ENCODE data around the gene ANKRD10.

ANKRD10 gene

DNA sequence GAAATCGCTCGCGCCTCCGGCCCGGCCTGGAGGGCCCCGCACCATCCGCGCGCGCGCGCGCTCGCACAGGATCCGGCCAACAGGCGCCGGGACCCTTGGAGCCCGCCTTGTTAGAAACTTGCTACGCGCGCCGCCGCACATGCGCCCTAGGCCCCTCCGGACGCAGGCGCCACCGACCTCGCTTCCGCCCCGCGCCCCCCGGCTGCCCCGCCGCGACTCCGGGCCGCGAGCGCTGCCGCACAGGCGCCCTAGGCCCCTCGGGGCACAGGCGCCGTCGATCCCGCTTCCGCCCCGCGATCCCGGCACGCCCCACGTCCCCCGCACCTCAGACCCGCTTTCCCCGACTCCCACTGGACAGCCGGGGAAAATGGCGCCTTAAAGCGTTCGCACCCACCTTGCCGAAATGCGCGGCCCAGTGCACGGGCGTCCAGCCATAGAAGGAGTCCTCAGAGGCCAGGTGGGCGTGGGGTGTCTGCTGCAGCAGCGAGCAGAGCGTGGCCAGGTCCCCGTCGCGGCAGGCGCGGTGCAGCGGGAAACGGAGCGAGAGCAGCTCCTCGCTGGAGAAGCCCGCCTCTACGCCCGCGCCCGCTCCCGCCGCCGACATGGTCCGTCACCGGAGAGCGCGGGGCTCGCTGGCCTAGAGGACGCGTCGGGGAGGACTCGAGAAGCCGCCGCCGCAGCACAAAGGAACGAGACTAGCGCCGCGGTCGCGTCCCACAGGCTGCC is 375 bp downstream of the ANKRD10 start:
- DNase-seq: peak; percentile 94

GRCh38 chr13:110914081-110914330 is 863 bp downstream of the ANKRD10 start:
- no peak for DNase-seq

DNA sequence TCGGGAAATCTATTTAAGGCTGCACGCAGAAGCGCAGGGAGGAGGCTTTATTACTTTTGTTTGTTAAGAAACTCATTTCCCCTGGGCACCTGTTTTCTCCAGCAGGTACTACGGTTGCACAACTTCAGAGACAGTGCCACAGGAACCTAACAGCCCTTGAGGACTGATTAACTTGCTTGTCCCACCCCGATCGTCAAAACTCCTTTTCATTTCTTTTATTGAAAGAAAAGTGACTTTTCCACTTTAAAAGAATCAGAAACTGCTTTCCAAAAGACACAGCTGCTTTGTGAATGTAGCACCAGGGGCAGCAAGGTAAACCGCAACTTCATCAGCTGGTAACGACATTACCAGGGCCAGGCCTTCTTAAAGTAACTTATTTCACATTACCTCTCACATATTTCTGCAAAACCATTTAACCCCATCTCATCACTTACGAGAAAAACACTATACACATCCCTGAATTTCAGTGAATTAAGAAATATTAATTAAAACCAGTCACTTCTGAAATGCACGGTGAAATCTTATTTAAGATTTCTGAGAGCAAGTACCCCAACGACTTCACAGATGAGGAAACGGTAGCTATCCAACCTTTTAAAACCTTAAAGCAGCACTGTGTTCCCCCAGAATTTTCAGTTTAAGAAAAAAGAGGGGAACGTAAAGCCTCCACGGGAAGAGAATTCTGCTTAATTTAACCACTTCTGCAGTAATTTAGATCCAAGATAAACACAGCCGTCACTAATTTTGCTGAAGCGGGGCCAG is 1.4 kb downstream of the ANKRD10 start:
- peak; percentile 43 for DNase-seq

DNA sequence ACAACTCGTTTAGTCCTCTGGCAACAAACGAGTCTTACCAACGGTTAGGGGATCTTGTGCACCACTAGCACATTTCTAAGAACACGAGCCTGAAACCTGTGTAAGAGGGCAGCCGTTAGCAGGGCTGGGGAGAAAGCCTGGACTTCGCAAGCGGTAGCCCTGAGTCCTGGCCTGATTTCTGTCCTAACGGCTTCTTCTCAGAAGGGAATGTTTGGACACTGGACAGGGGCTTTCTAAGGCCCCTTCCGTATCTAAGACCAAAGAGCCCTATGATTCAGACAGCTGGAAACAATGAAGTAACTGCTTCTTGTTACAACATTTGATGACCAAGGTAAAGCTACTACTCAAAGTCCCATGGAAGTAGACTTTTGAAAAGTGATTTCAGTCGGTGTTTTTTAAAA is 2.2 kb downstream of the ANKRD10 start:
- peak; percentile 28 for DNase-seq

GRCh38 chr13:110911880-110912279 is 3.0 kb downstream of the ANKRD10 start:
- DNase-seq: no peak

DNA sequence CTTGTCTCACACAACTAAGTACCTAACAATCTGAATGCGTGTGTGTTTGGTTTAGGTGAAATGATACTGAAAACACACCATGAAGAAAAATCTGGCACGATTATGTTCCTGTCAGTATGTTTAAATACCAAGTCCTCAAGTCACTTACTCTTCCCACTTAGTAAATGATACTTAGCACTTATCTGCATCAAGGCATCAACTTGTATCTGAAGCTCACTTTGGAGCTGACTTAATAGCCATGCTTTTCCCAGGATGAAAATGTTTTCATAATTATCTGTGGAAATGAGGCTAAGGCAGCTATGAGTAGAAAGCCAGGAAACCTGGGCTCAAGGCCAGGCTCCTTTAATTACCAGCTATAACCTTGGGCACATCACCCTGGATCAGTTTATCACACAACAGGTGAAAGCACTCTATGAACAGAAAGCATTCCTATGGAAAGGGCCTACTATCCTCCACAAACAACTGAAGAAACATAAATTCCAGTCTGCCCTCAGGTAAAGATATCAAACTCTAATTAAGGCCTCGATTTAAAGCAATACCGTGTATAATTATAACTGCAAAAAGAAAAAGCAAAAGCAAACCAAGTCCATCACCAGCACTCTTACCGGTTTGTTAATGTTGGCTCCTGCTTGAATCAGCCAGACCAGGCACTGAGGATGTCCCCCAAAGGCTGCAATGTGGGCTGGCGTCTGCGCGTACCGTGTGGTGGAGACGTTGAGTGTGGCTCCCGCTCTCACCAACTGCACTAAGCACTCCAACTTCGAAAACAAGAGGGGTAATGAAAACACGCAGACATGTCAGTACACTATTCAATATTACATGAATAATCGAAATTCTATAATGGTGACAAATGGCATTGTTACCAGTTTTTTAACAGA is 4.6 kb downstream of the ANKRD10 start:
- DNase-seq: no peak

GRCh38 chr13:110907951-110908898 is 6.6 kb downstream of the ANKRD10 start:
- no peak for DNase-seq

DNA sequence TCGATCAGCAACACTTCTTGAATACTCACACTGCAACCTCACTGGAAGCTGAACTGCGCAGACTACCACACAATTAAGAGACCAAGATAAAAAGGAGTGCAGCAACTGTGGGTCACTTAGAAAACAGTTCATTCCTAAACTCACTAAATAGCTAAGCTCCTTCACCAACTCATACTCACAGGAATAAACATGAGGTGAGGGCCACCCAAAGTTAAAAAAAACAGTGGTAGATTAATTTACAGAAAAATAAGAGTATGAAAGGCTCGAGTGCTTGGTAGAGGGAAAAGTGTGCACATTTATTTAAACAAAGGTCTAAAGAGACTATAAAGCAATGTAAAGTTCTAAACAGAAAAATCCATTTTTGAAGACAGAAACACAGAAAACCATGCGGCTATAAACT is 7.6 kb downstream of the ANKRD10 start:
- DNase-seq: no peak

- no peak for DNase-seq
These were observed 10.1 kb downstream of the ANKRD10 start for GRCh38 chr13:110904748-110905147.

DNA sequence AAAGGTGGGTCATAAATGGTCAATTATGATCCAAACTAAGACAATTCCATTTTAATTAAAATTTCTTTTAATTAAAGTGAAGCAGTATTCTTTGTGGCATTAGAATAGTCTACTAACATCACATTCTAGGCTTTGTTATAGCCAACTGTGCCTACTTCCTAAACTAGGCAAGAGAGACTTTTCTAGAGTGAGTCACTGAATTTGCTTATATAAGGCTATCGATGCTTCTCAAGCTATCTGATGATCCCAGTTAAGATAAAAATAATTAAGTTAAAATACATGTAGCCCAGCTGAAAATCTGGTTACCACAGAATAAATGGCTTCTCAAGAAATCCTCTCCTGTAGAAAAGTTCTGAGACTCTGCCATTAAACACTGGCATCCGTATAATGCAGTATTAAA is 12.5 kb downstream of the ANKRD10 start:
- no peak for DNase-seq

GRCh38 chr13:110897521-110897920 is 17.3 kb downstream of the ANKRD10 start:
- DNase-seq: no peak

DNA sequence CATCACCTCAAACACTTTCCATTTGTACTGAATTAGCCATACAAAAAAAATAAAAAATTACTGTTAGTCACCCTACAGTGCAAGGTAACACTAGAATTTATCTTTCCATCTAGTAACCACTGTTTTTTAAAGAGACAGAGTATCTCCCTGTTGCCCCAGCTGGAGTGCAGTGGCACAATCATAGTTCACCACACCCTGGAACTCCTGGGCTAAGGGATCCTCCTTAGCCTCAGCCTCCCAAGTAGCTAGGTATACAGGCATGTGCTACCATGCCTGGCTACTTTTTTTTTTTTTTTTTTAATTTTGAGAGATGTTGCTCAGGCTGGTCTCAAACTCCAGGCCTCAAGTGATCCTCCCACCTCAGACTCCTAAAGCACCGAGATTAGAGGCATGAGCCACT is 17.9 kb downstream of the ANKRD10 start:
- no peak for DNase-seq

DNA sequence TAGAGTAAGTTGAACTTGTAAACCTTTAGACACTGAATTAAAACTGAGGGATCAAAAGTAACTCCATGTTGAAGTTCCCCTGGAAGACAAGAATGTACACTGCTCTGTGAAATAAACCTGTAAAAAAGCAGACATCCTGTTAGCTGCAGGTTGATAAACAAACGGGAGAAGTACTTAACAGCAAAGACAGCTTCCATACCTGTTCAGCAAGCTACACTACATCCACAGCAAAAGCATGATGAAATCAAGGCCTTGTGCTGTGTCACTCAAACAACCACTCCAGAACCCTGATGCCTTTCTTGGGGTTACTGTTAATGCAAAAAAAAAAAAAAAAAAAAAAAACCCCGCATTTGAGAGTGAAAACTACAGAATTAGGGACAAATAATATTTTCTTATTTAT is 20.8 kb downstream of the ANKRD10 start:
- no peak for DNase-seq

DNA sequence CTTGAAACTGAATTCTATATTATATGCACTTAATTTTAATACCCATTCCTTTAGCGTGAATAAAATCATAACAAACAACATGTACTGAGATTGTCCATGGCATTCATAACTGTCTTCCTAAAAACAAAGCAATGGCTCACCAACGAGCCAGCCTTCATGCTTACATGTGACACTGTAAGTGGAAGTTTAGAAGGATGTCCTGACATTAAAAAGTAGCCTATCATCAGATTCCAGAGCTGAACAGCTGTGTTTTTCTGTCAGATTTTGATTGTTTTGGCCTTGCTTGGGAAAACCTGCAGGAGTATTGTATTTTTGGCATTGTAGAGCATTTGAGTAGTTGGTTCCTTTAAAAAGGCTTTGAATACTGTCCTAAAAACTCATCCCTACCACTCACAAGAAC is 21.3 kb downstream of the ANKRD10 start:
- no peak for DNase-seq

DNA sequence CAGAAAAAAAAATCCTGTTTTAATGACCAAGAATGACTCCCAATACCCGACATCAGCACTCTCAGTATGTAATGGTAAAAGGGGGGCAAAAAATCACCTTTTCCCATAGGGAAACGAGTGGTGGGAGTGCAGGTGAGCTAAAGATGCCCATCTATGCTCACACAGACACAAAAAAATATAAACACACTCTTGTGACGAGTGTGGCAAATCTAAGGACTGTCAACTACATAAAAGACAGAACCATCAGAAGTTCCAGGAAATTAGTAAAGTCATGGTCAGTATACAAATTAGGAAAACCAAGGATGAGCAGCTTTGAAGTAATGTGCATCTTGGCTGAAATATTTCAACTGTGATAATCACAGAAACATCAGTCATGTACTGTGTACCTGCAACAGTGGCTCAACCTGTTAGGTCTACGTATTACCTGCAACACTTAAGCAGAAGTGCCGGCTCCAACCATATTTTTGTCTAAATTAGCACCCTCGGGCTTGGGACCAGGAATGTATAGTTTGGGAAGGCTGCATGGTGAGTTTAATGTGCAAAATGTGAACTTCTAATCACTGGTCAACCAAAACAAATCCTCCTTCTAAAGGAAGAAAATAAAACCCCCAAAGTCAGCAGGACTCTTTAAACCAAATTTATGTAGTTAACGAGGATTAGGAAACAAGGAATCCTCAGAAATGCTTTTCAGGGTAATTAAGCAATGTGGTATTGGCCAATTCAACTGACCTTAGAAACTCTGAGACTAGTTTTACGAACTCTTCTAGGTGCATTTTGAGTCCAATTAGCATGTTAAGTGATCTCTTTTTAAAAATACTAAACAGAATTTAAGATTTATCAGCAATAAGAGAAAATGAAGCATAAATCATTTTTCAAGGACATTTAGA is 24.3 kb downstream of the ANKRD10 start:
- peak; percentile 24 for DNase-seq

GRCh38 chr13:110888390-110888789 is 26.5 kb downstream of the ANKRD10 start:
- peak; percentile 7 for DNase-seq

DNA sequence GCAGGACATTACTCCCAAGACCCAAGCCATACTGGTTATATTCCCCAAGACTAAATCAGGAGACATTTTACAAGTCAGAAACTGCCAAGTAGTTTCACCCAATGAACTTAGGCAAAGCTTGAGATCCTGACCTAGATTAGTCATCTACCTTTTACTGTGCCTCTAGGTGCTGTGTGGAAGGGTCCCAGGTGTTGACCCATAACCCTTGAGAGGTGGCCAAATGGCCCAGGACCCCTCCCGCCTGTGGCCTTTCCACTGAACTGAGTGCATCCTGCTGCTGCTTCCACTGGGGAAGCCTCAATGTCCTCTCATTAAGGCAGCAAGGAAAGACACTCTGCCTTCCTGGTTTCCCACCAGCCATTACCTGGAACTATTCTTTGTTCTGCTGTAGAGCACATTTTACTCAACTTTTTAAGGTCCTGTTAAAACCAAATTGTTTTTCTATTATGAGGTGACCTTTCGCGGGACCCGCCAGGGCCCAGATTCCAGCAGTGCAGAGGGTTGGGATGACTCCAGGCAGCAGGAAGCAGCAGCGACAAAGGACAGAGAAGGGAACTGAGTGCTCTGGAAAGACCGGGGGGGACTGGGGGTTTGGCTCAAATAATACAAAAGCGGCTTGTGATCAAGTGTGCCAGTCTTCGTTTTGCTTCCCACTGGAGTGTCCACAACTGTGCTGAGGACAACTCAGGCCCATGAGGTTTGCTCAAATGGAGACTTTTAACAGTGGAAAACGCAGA is 27.1 kb downstream of the ANKRD10 start:
- peak; percentile 54 for DNase-seq

GRCh38 chr13:110886870-110887596 is 27.8 kb downstream of the ANKRD10 start:
- DNase-seq: peak; percentile 31

DNA sequence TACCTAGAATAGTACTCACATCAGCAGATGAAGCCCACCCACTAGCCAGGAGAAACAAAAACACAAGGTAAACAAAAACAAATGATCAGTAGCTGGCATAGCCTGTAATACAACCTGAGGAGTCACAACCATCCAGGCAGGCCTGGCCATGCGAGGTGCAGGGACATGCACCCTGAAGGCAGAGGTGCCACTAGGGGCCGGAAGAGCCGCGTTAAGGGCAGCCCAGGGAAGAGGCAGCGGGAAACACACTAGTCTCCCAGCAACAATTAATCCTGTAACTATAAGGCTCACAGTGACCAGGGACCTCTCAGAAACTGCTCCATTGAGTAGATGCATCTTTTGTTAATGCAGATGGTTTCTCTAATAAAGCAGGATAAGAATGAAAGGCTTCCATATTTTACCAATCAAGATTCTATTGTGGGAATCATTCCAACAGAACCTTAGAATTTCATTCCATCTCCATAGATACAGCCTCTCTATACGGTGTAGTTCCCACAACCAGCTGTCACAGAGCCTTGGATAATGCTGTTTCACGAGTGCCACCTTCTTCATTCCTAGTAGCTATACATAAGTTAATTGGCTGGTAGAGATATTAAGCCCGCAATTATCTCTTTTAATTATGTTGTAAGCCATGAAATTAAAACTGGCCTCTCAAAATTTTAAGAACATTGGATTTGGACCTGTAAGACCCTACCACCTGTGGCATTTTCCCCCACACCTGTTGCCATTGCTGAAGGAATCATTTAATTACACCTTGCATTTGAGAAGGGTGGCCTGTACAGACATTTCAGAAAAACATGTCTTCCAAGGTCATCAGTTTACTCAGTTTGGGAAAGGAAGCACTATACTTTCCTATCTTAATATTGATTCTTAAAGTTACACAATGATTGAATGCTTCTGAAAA is 28.7 kb downstream of the ANKRD10 start:
- DNase-seq: no peak

Measured in eye (tissue), 1 donor.